ENCODE measurements around the gene TSHR. TPM values are rescaled to one million over a fixed set of nuclear protein-coding genes. Genes with fewer than 3 reads are reported as not detected.

The TSHR gene
- total RNA-seq, 1 experiment from 2014 or later, result not detected

DNA sequence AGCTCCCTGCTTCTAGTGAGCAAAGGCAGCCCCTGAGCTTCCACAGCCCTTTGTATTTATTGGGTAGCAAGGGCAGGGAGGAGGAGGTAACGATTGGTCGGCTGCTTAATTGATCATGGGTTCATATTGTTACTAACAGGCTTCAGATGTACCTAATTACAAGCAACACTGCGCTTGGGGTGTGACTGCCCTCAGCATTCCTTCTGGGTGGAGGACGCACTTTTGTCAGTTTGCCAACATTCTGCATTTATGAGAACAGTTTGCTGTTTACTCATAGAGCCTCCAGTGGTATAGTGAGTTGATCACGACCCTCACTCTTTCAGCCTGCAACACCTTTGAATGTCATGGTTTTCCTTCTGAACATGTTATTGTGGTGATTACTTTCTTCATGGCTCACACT, 9.6 kb downstream of the TSHR start:
- Mint-ChIP-seq H3K27me3 (ENCODE audit: low read depth) (peaks cover 2% of the 10 kb centered on the region; the same call in 1 of the 2 replicates), H3K9me3 (no peaks in the 10 kb centered on the region), H3K4me3 (no peak overlapping the region), H3K4me1 (peaks cover 4% of the 10 kb centered on the region in 2 experiments), H3K36me3 (ENCODE audit: insufficient read depth in 1 of 3, low read depth in 3 of 3) (no peaks in the 10 kb centered on the region), H3K27ac (no peak overlapping the region)
- H4K20me1 ChIP-seq (ENCODE audit: control insufficient read depth, insufficient read depth, insufficient read length), result no peaks in the 10 kb centered on the region
- no peaks in the 10 kb centered on the region for H3K27me3 ChIP-seq (ENCODE audit: insufficient read depth, low read length)
- H3K79me1 ChIP-seq (ENCODE audit: insufficient read depth, low read depth, low read length, poor library complexity, severe bottlenecking), result no peaks in the 10 kb centered on the region
- H2BK12ac ChIP-seq (ENCODE audit: insufficient read length, low read depth, low read length), result no peak overlapping the region
- no peaks in the 10 kb centered on the region for H3K9me3 ChIP-seq (ENCODE audit: control insufficient read depth, low read depth, low read length)
- H4K8ac ChIP-seq (replicated peaks; ENCODE audit: insufficient read length, low read depth, low read length), result no peak overlapping the region
- no peaks in the 10 kb centered on the region for H3K23me2 ChIP-seq (ENCODE audit: insufficient read length, low read depth, low read length, poor library complexity, severe bottlenecking)
- H3K4me1 ChIP-seq (ENCODE audit: insufficient read depth, low read length), result no peaks in the 10 kb centered on the region
- H3K14ac ChIP-seq (ENCODE audit: insufficient read depth, low read length), result no peak overlapping the region
- no peak overlapping the region for H2BK5ac ChIP-seq (ENCODE audit: insufficient read length, low read length)
- no peak overlapping the region for H4K91ac ChIP-seq (ENCODE audit: insufficient read length, low read depth, low read length)
- no CpG with 5 or more reads among the region's 5 CpGs for WGBS (ENCODE audit: extremely low coverage, insufficient read length, low lambda C conversion rate)
- H2AFZ ChIP-seq (ENCODE audit: low read length), result no peak overlapping the region
- no peak for DNase-seq
- no peak overlapping the region for H3T11ph ChIP-seq (ENCODE audit: low read length)
- no peak overlapping the region for H3K4me2 ChIP-seq (ENCODE audit: insufficient read depth, insufficient read length, low read length)
- no peak overlapping the region for H3K4ac ChIP-seq (ENCODE audit: low read depth, low read length)
- no peak for TF ChIP-seq CTCF (conservative IDR thresholded peaks at IDR 0.05)
- H2BK120ac ChIP-seq (ENCODE audit: low read depth, low read length, poor library complexity, severe bottlenecking), result no peak overlapping the region
- H2BK20ac ChIP-seq (ENCODE audit: low read depth, low read length, poor library complexity, severe bottlenecking), result no peak overlapping the region
- H2AK5ac ChIP-seq (ENCODE audit: insufficient read length, low read length), result no peak overlapping the region
- no peak overlapping the region for H3K23ac ChIP-seq (ENCODE audit: insufficient read length, low read depth, low read length)
- H2BK15ac ChIP-seq (ENCODE audit: low read depth, low read length), result no peak overlapping the region
- H3K18ac ChIP-seq (ENCODE audit: insufficient read length, low read depth, low read length), result no peak overlapping the region
- no peak overlapping the region for H3K9ac ChIP-seq (ENCODE audit: extremely low read depth, insufficient read length, low read length)
- no peak overlapping the region for H3K27ac ChIP-seq (ENCODE audit: insufficient read length, low read depth, low read length)
- H4K5ac ChIP-seq (ENCODE audit: insufficient read length, low read depth, low read length), result no peak overlapping the region
- H3K56ac ChIP-seq (ENCODE audit: insufficient read length, low read depth, low read length), result no peak overlapping the region
- H3K79me2 ChIP-seq (ENCODE audit: insufficient read depth, low read length), result no peaks in the 10 kb centered on the region

Measured in H9 (cell line).